AG09309 (cell line): Measurements from ENCODE around the gene CGNL1.

ENCODE experiments used
- DNase-seq: peaks from one replicate; pipeline ENCODE4 v3.0.0-alpha.2; 2010; ENCODE audit warnings: low read depth
- H3K4me3 ChIP-seq: 2 replicates; pipeline ENCODE4 v1.5.1; 2011; ENCODE audit warnings: mild to moderate bottlenecking, low read depth, low read length, moderate library complexity; ENCODE audit not compliant: control insufficient read depth
- TF ChIP-seq, protein P1 (sequence below): IDR thresholded peaks from 2 replicates; pipeline ENCODE4 v1.5.1; 2011; ENCODE audit warnings: mild to moderate bottlenecking, low read depth, low read length, inconsistent platforms; ENCODE audit not compliant: insufficient read depth, control insufficient read depth; ENCODE audit errors: missing control alignments

CGNL1 gene

DNA sequence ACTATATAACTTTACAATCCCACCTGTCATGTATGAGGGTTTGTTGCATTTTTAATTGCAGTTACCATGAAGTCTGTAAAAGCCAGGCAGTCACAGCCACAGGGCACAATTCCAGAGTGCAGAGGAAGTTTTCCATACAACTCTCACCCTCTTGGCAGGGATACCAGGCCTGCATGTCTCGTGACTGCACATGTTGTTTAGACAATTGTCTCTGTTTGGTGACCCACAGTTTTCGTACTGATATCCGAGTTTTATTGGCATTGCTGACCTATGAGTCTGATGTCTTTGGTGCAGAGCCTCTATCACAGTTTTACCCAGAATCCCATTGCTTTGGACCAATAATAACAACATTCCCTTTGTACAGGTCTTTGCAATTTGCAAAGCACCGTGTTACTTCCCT, 190.5 kb downstream of the CGNL1 start:
- no peak overlapping the region for H3K4me3 ChIP-seq
- no peak for DNase-seq
- TF ChIP-seq, protein P1, sequence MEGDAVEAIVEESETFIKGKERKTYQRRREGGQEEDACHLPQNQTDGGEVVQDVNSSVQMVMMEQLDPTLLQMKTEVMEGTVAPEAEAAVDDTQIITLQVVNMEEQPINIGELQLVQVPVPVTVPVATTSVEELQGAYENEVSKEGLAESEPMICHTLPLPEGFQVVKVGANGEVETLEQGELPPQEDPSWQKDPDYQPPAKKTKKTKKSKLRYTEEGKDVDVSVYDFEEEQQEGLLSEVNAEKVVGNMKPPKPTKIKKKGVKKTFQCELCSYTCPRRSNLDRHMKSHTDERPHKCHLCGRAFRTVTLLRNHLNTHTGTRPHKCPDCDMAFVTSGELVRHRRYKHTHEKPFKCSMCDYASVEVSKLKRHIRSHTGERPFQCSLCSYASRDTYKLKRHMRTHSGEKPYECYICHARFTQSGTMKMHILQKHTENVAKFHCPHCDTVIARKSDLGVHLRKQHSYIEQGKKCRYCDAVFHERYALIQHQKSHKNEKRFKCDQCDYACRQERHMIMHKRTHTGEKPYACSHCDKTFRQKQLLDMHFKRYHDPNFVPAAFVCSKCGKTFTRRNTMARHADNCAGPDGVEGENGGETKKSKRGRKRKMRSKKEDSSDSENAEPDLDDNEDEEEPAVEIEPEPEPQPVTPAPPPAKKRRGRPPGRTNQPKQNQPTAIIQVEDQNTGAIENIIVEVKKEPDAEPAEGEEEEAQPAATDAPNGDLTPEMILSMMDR: no peak

DNA sequence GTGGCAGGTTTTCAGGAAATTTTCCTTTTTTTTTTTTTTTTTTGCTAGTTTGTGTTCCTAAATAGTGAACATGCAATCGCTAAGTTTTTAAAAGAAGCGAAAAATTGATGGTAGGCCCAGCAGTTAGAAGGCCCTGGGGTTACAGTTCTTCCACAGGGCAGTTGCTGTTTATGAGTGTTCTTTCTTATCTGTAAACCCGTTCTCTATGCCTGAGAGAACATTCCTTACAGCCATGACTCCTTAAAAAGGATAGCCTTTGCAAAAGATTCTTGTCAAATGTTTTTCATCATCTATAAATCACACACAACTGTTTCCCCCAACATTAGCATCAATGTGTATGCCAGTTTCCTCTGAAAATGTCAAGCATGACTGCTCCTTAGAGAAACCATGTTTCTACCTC, 191.6 kb downstream of the CGNL1 start:
- no peak for DNase-seq
- TF ChIP-seq, protein P1: no peak
- H3K4me3 ChIP-seq: no peak overlapping the region

DNA sequence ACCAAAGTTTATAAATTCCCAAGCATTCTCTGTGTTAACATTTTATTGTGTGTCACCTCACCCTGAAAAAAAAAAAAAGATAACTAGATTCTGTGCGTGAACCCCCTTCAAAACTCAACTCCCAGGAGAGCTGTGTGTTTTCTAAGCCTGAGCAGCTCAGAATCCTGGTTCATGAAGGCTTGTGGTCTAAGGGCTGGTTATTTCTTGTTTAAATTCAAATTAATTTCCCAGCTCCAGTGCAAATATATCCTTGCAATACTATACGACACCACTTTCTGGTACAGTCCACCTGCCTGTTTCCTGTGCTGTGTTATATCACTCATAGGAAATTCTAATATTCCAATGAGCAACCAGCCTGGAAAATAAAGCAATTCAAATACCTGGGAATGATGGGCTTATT, 192.0 kb downstream of the CGNL1 start:
- TF ChIP-seq, protein P1: no peak
- H3K4me3 ChIP-seq: no peak overlapping the region
- no peak for DNase-seq

DNA sequence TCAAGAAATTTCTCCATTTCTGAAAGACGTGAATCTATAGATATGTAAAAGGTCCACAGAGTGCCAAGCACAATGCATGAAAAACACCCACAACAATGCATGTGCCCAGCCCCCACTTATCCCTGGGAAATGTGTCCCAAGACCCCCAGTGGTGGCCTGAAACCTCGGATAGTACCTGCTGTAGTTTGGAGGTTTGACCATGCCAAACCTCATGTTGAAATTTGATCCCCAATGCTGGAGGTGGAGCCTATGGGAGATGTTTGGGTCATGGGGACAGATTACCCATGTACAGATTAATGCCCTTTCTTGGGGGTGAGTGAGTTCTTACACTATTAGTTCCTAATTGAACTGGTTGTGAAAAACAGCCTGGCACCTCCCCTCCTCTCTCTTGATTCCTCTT, 194.0 kb downstream of the CGNL1 start:
- TF ChIP-seq, protein P1: no peak
- DNase-seq: no peak

DNA sequence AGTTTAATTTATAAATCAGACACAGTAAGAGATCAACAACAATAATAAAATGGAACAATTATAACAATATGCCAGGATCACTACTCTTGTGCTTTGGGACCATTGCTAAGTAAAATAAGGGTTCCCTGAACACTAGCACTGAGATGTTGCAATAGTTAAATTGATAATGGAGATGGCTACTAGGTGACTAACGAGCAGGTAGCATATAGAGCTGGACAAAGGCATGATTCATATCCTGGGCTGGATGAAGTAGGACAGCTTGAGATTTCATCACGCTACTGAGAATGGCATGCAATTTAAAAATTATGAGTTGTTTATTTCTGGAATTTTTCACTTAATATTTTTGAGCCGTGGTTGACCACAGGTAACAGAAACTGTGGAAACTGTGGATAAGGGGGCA, 194.7 kb downstream of the CGNL1 start:
- TF ChIP-seq, protein P1: no peak
- peak; percentile 39 for DNase-seq
- no peak overlapping the region for H3K4me3 ChIP-seq

More for the DNA sequence above, 194.0 kb downstream of the CGNL1 start:
- no peak overlapping the region for H3K4me3 ChIP-seq

DNA sequence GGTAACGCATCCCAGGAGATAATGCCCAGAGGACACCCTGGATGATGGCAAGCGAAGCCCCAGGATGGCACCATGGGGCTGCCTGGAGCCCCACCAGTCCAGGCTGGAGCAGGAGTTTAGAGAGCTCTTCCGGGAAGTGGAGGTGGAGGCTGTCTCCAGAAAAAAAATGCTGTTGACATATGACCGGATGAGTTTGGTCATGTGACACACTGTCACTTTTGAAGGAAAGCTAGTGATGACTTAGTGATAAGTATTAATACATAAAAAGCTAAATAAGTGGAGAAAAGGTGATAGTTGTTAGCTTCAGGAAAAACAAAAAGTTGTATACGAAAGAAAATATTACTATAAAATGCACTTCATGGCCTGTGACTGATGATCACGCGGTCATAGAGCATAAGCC, 195.4 kb downstream of the CGNL1 start:
- H3K4me3 ChIP-seq: no peak overlapping the region
- TF ChIP-seq, protein P1: no peak
- no peak for DNase-seq

DNA sequence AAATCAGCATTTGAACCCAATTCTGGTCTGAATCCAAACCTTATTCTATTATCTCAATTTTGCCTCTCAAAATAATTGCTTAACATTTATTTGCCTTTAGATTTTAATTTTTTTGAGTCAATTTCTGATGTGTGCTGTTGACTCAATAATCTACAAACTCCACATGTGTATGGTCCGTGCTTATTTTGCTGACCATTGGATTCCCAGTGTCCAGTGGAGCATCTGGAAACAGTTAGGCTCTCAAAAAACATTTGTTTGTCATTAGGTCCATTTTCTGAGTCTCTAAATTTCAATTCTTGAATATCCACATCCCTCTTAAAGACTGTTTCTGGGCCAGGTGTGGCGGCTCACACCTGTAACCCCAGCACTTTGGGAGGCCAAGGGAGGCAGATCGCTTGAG, 196.2 kb downstream of the CGNL1 start:
- TF ChIP-seq, protein P1: no peak
- DNase-seq: peak; percentile 31
- no peak overlapping the region for H3K4me3 ChIP-seq
